Body of pancreas (tissue), 4 donors: Measurements from ENCODE around the gene C10orf53.

Experiments used
- POLR2A ChIP-seq, 3 donors: fragments of 450-650 bp; IDR thresholded peaks; one replicate each; pipeline ENCODE4 v1.6.1; 2016; ENCODE audit warnings: antibody characterized with exemption in 3 of 3, mild to moderate bottlenecking in 2 of 3
- TF ChIP-seq, protein P1 (sequence below), 7 experiments: fragments of 450-650 bp in 4 of 7; fragments of 200-600 bp in 3 of 7; sonication (generic) in 3 of 7; IDR thresholded peaks; one replicate each; pipeline ENCODE4 v1.5.1; 2016 to 2019; ENCODE audit warnings: antibody characterized with exemption in 7 of 7

DNA sequence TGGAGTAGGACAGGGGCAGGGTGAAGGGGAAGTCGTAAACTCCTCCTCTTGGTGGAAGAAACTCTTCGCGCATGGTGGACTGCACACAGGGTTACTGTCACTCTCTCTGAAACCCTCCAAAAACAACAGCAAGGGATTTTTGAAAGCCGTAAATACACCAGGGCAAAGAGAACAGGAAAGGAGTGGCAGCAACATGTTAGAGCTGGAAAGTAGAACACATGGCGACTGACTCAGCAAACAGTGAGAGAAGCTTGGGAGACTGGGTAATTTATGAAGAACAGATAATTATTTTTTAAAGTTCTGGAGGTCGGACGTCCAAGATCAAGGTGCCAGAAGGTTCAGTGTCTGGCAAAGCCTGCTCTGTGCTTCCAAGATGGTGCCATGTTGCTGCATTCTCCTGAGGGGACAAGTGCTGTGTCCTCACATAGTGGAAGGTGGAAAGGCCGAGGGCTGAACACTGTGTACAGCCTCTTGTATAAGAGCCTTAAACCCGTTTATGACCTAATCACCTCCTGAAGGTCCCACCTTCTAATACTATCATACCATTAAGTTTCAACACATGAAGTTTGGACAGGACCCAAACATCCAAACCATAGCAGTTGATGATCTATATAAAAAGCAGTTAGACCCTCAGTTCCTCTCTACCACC, 22.5 kb upstream of the C10orf53 start:
- TF ChIP-seq, protein P1, sequence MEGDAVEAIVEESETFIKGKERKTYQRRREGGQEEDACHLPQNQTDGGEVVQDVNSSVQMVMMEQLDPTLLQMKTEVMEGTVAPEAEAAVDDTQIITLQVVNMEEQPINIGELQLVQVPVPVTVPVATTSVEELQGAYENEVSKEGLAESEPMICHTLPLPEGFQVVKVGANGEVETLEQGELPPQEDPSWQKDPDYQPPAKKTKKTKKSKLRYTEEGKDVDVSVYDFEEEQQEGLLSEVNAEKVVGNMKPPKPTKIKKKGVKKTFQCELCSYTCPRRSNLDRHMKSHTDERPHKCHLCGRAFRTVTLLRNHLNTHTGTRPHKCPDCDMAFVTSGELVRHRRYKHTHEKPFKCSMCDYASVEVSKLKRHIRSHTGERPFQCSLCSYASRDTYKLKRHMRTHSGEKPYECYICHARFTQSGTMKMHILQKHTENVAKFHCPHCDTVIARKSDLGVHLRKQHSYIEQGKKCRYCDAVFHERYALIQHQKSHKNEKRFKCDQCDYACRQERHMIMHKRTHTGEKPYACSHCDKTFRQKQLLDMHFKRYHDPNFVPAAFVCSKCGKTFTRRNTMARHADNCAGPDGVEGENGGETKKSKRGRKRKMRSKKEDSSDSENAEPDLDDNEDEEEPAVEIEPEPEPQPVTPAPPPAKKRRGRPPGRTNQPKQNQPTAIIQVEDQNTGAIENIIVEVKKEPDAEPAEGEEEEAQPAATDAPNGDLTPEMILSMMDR (IDR thresholded peaks at IDR 0.05) = no peak
- TF ChIP-seq POLR2A (IDR thresholded peaks at IDR 0.05) = no peak
